ENCODE measurements around the gene PLEKHN1.

GRCh38 chr1:941588-942383 lies 24.5 kb upstream of the PLEKHN1 start:
- TF ChIP-seq EZH2 (IDR thresholded peaks at IDR 0.05; ENCODE audit: borderline replicate concordance) (no peak), CTCF (IDR thresholded peaks at IDR 0.05; ENCODE audit: poor library complexity) (no peak)

Measured in hepatocyte (in vitro differentiated cells).